Activated T-helper 1 cell treated with anti-CD3 and anti-CD28 coated beads, Interleukin-2, amount 50 U/mL, for 16 hours (primary cell): ENCODE measurements around the gene MUC5B.
"Not testable (repeated sequence)": the region's sequence is repeated elsewhere in the genome, so short reads cannot be mapped to it uniquely, and the experiment has no call there.

ENCODE experiments used
- DNase-seq, 2 donors: peaks; one replicate each; pipeline ENCODE4 v3.0.0-alpha.2; 2020; ENCODE audit warnings: low read depth in 1 of 2, low spot score in 1 of 2

MUC5B gene

DNA sequence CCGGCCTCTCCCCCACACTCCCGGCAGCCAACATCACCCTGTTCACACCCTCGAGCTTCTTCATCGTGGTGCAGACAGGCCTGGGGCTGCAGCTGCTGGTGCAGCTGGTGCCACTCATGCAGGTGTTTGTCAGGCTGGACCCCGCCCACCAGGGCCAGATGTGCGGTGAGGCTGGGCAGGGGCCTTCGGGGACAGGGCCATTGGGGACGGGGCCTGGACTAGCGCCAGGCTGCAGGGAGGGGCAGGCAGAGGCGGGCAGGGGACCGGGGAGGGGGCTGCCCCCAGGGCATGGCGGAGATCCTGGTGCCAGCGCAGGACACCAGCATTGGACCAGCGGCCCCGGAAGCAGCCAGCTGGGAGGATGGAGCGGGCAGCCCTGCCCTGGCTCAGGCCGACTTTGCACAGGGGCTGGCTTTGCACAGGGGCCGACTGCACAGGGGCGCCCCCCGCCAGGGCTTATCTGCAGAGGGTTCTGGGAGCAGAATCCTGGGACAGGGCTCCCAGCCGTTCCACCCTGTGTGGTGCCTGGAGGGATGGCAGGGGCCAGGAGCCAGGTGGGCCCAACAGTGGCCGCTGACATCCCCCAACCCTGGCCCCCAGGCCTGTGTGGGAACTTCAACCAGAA lies 8.6 kb downstream of the MUC5B start:
- no peak for DNase-seq

DNA sequence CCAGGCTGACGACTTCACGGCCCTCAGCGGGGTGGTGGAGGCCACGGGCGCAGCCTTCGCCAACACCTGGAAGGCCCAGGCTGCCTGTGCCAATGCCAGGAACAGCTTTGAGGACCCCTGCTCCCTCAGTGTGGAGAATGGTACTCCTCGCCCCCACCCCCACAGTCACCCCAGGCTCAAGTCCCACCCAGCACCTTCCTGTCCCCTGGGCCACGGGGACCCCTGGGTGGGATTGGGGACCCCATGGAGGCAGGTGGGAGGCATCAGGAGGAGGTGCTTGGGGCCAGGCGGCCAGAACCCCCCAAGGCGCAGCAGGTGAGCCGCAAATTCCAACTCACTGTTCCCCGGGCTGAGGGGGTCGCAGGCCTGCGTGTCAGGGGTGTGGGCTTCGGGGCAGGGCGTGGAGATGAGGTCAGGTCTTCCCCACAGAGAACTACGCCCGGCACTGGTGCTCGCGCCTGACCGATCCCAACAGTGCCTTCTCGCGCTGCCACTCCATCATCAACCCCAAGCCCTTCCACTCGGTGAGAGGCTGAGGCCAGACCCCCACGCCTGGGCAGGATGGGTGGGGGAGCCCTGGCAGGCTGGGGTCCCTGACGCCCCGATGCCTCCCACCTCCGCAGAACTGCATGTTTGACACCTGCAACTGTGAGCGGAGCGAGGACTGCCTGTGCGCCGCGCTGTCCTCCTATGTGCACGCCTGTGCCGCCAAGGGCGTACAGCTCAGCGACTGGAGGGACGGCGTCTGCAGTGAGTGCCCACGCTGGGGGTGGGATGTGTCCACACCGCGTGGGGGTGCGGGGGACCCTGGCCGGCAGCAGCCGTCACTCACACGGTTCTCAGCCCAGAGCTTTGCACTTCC lies 9.4 kb downstream of the MUC5B start:
- no peak for DNase-seq

DNA sequence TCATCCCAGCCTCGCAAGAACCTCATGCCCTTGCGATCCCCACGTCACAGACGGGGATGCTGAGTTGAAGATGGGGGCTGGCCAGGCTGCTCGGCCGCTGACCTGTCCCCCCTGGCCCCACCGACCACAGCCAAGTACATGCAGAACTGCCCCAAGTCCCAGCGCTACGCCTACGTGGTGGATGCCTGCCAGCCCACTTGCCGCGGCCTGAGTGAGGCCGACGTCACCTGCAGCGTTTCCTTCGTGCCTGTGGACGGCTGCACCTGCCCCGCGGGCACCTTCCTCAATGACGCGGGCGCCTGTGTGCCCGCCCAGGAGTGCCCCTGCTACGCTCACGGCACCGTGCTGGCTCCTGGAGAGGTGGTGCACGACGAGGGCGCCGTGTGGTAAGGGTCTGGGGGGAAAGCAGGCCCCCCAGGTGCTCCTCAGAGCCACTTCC lies 10.0 kb downstream of the MUC5B start:
- DNase-seq, result no peak

- DNase-seq, result no peak
These were observed 10.6 kb downstream of the MUC5B start for GRCh38 chr11:1233351-1234053.

- DNase-seq, result no peak
These were observed 11.3 kb downstream of the MUC5B start for GRCh38 chr11:1234054-1234720.

- no peak for DNase-seq
These were observed 12.0 kb downstream of the MUC5B start for GRCh38 chr11:1234771-1235305.

GRCh38 chr11:1235306-1235900 lies 12.5 kb downstream of the MUC5B start:
- DNase-seq, result no peak

DNA sequence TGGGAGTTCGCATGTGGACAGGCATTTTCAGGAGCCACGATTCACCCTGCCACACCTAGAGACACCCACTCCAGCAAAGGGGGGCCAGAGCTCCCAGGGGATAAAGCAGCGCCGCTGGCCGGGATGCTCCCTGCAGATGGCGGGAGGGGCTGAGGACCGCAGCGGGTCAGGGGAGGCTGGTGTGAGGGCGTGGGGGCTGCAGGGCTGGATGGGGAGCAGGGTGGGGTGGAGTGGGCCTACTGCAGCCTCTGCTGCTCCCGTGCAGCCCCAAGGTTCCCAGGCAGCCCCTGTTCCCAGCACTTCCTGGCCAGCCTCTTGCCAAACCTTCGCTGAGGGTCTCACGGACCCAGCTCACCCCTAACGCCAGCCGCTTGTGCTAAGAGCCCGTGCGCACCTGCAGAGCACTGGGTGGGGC lies 13.0 kb downstream of the MUC5B start:
- no peak for DNase-seq

GRCh38 chr11:1236316-1237127 lies 13.7 kb downstream of the MUC5B start:
- no peak for DNase-seq

DNA sequence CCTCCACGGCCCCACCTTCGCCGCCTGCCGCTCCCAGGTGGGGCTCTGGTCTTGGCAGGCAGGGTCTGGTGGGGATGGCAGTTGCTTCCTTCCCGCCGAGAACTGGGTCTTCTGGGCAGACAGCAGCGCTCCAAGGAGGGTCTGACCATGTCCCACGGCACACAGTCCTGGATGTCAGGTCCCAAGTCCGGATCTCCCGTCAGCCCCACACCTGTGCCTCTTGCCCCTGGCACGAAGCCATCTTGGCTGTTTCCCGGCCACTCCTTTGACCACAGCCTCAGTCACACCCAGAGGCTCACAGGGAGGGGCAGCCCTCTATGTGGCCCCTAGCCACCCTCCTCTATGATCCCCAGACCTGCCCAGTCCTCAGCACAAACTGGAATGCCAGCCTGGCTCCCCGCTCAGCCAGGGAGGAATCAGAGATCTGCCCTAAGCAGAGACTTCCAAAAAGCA lies 14.3 kb downstream of the MUC5B start:
- DNase-seq, result no peak

DNA sequence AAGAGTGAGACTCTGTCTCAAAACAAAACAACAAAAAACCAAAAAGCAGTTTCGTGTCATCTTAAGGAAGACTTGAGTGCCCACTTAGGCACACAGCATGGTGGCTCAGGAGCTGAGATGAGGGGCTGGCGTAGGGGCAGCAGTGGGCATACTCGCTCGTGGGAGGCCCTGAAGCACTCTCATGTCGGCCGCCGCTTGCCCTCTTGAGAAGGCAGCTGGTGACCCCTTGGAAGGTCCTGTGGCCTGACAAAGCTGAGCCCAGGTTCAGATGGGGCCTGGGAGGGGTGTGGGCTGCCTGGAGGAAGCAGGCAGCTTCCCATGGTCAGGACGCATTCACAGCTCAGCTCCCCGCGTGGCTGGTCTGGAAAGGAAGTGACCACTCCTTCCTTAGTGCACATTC lies 15.0 kb downstream of the MUC5B start:
- no peak for DNase-seq

GRCh38 chr11:1238767-1239595 lies 16.1 kb downstream of the MUC5B start:
- DNase-seq, result no peak

GRCh38 chr11:1239596-1240205 lies 16.8 kb downstream of the MUC5B start:
- no peak for DNase-seq

DNA sequence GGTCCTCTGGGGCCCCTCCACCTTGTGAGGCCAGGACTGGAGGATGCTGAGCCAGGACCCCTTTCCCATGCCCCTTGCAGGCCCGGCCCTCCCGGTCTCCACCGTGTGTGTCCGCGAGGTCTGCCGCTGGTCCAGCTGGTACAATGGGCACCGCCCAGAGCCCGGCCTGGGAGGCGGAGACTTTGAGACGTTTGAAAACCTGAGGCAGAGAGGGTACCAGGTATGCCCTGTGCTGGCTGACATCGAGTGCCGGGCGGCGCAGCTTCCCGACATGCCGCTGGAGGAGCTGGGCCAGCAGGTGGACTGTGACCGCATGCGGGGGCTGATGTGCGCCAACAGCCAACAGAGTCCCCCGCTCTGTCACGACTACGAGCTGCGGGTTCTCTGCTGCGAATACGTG lies 17.9 kb downstream of the MUC5B start:
- DNase-seq, result no peak

- no peak for DNase-seq
These were observed 18.8 kb downstream of the MUC5B start for GRCh38 chr11:1241706-1242105.

GRCh38 chr11:1242289-1242688 lies 19.4 kb downstream of the MUC5B start:
- DNase-seq, result no peak

DNA sequence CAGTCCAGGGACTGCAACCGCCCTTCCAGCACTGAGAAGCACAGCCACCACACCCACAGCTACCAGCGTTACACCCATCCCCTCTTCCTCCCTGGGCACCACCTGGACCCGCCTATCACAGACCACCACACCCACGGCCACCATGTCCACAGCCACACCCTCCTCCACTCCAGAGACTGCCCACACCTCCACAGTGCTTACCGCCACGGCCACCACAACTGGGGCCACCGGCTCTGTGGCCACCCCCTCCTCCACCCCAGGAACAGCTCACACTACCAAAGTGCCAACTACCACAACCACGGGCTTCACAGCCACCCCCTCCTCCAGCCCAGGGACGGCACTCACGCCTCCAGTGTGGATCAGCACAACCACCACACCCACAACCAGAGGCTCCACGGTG lies 19.9 kb downstream of the MUC5B start:
- DNase-seq, result not testable (repeated sequence)

GRCh38 chr11:1243521-1243920 lies 20.7 kb downstream of the MUC5B start:
- not testable (repeated sequence) for DNase-seq

GRCh38 chr11:1244557-1244956 lies 21.7 kb downstream of the MUC5B start:
- not testable (repeated sequence) for DNase-seq
